ENCODE measurements around the gene NUMBL.

The NUMBL gene

GRCh38 chr19:40689339-40690049, 957 bp downstream of the NUMBL start:
- DNase-seq (ENCODE audit: low read depth), result no peak

DNA sequence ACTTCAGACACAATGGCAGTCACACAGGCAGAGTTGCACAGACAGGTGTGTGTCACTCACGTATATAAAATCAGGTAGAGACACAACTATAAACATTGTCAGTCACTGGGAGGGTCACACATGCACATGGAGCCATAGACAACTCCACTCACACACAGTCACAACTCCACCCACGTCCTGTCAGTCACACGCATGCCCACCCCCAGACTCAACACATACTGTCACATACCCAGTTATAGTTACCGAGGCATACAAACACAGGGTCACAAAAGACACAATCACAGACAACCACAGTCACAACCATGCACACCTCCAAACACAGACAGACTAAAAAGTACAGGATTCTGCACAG, 1.5 kb downstream of the NUMBL start:
- DNase-seq (ENCODE audit: low read depth), result no peak

- no peak for DNase-seq (ENCODE audit: low read depth)
Measured at GRCh38 chr19:40688309-40688708, 2.1 kb downstream of the NUMBL start.

DNA sequence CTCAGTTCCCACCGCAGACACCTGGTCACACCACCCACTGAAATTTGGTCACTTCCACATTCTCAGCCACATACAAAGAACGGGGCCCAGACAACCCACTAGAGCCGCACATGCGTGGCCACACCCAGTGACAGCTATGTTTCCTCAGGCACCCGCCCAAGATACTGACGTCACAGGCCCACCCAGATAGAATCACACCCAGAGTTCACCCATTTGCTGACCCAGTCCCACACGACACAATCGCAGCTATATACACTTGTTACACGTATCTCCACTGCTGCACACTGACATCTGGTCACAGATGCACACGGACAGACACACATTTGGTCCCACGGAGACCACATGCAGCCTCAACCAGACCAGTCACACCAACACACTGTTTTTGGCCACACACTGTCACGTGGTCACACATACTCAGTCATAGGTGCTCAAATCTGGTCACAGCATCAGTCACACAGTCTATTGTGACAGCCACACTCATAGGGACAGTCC, 2.9 kb downstream of the NUMBL start:
- no peak for DNase-seq (ENCODE audit: low read depth)

DNA sequence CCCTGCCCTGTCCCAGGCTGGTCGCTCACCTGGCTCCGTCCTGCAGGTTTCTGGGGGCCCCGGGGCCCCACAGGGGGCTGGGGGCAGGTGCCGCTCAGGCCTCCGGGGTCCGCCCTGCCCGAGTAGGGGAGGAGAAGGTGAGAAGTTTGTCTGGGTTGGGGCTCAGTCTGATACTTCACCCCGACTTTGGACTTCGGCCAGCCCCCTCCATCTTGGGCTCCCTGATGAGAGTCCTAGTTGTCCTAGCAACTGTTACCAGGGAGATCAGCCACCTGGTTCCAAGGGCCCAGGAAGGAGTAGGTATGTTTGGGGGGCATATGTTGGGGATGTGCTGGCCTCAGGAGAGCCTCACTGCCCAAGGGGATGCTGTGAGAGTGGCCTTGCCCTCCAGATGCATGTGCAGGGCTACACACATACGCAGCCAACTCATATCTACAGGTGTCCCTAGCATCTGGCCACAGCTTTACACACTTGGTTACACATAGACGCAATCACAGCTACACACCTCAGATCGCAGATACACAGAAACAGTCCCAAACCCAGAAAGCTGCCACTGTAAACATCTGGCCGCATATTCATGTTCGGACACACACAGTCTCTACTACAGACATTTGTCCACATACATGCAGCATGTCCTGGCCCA, 3.4 kb downstream of the NUMBL start:
- no peak for DNase-seq (ENCODE audit: low read depth)

- no peak for DNase-seq (ENCODE audit: low read depth)
Measured at GRCh38 chr19:40685563-40685962, 4.9 kb downstream of the NUMBL start.

- DNase-seq (ENCODE audit: low read depth), result no peak
Measured at GRCh38 chr19:40685016-40685526, 5.4 kb downstream of the NUMBL start.

GRCh38 chr19:40684280-40684679, 6.2 kb downstream of the NUMBL start:
- no peak for DNase-seq (ENCODE audit: low read depth)

- DNase-seq (ENCODE audit: low read depth), result no peak
Measured at GRCh38 chr19:40683437-40683836, 7.0 kb downstream of the NUMBL start.

GRCh38 chr19:40682431-40682964, 8.0 kb downstream of the NUMBL start:
- DNase-seq (ENCODE audit: low read depth), result no peak

GRCh38 chr19:40681039-40681438, 9.4 kb downstream of the NUMBL start:
- DNase-seq (ENCODE audit: low read depth), result no peak

GRCh38 chr19:40677156-40677555, 13.3 kb downstream of the NUMBL start:
- no peak for DNase-seq (ENCODE audit: low read depth)

- no peak for DNase-seq (ENCODE audit: low read depth)
Measured at GRCh38 chr19:40674291-40674690, 16.2 kb downstream of the NUMBL start.

- no peak for DNase-seq (ENCODE audit: low read depth)
Measured at GRCh38 chr19:40673397-40673796, 17.1 kb downstream of the NUMBL start.

DNA sequence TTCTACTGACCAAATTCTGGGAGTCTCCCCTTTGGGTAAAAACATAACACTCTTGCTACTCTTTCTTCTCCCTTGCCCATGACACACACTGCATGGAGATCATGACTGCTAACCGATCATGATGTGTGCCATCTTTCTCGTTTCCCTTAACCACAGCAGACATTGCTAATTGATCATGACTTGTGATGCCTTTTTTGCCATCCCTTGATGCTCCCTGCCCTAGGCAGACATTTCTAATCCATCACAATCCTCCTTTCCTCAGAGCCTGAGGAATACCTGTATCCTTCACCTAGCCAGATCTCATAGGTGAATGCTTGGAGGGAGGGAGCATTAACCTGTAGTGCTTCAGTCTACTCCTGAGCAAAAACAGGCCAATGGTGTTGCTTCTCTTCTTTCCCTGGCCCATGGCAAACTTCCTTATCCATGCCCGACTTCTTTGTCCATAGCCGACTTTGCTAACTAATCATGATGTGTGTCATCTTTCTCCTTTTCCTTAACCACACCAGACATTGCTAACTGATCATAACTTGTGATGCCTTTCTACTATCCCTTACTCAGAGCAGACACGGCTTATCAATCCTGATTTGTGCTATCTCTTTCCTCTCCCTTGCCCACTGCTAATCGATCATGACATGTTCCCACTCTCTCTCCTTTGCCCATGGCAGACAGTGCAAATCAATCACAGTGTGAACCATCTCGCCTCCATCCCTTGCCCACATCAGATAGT, 17.7 kb downstream of the NUMBL start:
- no peak for DNase-seq (ENCODE audit: low read depth)

- no peak for DNase-seq (ENCODE audit: low read depth)
Measured at GRCh38 chr19:40672038-40672437, 18.4 kb downstream of the NUMBL start.

DNA sequence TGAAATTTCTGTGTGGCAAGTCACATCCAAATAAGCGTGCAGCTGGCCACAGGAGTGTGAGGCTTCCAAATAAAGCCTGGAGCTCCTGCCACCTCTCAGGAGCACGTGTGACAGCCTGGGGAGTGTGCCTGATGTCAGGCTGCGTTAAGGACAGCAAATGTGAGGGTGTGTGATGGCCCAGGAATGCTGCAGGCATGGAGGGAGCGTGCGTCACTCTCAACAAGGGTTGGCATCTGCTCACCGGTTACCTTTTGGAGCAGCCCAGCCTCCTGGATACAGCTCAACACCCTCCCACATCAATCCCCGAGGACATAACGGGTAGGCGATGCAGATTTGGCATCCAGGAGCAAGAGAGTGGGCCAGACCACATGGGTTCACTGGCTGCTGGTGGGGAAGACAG, 19.0 kb downstream of the NUMBL start:
- no peak for DNase-seq (ENCODE audit: low read depth)

- no peak for DNase-seq (ENCODE audit: low read depth)
Measured at GRCh38 chr19:40668991-40669614, 21.3 kb downstream of the NUMBL start.

DNA sequence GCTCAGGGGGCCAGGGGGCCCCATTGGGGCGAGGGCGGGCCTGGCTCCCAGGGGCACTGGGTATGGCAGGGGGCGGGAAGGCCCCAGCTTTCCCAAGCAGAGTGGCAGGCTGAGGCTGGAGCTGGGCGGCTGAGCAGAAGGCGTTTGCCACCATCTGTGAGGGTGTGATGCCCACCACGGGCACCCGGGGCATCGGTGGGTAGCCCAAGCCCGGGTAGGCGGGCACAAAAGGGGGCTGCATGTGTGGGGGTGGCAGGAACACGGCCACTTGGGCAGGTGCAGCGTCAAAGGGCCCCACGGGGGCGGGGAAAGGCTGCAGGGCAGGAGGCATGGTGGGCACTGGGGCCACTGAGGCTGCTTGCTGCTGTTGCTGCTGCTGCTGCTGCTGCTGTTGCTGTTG, 22.8 kb downstream of the NUMBL start:
- DNase-seq (ENCODE audit: low read depth), result no peak

- DNase-seq (ENCODE audit: low read depth), result no peak
Measured at GRCh38 chr19:40666803-40667438, 23.5 kb downstream of the NUMBL start.
